Activated CD8-positive, alpha-beta memory T cell treated with anti-CD3 and anti-CD28 coated beads for 4 hours (primary cell): Measurements from ENCODE around the gene DIP2C.
"Not testable (repeated sequence)": the region's sequence is repeated elsewhere in the genome, so short reads cannot be mapped to it uniquely, and the experiment has no call there.

ENCODE experiments used
- DNase-seq, 2 donors: peaks; one replicate each; pipeline ENCODE4 v3.0.0-alpha.2; 2020; ENCODE audit warnings: low read depth in 2 of 2

Gene DIP2C

DNA sequence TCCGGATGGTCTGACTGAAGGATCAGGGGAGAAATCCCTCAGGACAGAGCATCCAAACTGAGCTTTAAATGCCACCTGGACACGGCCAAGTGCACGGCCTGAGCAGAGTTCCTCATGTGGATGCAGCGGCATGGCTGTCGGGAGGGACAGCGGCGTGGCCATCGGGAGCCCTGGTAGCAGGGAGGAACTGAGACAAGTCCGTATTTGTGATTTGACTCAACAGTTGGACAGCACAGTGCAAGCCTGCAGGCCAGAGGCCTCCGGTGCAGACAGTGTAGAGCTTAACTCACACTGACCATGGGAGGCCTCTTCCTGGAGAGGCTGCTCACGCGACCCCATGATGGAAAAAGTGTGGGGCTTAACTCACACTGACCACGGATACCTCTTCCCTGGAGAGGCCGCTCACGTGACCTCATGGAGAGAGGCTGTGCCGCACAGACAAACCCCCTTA, 207.4 kb downstream of the DIP2C start:
- DNase-seq = no peak

DNA sequence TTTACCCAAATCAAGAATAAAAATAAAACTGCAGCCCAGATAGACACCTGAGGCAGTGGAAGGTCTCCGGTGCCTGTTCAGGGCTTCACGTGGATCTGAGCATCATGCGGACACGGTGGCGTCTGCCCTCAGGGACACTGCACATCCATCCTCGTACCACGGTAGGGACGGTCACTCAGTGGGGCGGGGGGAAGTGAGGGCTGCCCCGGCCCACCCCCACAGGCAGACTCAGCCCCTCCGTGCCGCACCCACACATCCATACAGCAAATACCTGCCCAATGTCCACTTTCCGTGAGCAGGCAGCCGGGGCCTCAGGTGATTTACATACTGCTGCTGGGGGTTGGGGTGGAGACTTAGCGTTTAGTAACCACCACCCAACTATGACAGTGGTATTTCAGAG, 207.8 kb downstream of the DIP2C start:
- no peak for DNase-seq

DNA sequence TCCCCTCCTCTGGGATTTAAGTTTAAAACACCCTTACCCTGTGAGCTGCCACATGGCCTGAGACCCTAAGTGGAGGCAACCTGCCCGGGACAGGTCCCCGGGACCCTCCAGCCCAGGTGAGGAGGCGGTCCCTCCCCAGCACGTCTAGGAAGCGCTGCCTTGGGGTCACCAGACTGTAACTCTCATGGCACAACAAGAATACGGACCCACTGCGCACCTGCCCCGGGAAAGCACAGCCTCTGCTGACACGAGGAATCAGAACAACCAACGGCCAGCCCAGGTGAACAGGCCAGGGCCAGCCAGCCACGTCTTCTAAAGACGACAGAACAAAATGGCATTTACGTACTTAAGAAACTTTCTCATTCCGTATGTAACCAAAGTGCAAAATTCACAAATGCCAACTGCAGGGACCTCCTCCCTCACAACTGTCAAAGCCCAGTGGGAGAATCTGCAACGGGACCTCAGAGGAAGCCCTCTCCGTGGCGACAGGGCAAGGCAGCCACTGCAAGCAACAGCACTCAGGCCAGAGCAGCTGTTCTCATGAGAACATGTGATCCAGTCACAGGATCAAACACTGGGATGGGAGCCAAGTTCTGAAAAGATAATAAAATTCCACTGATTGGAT, 208.4 kb downstream of the DIP2C start:
- DNase-seq = no peak

DNA sequence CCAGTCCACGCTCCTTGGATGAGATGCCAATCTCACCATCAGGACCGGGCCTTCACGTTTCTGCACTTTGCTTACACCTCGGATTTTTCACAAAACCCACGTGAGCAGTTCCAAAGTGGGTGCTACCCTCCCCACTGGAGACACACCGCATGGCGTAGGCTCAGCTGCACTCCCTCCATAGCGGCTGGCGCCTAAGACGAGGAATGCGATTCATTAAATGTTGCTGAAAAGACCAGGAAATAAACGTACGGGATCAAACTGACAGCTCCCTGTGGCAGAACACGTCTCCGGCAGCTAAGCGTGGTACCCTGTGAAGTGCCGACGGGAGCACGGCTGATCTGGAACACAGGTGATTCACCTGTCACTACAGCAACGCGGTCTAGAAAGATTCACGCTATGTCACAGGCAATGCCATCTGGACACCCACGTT, 209.0 kb downstream of the DIP2C start:
- no peak for DNase-seq

DNA sequence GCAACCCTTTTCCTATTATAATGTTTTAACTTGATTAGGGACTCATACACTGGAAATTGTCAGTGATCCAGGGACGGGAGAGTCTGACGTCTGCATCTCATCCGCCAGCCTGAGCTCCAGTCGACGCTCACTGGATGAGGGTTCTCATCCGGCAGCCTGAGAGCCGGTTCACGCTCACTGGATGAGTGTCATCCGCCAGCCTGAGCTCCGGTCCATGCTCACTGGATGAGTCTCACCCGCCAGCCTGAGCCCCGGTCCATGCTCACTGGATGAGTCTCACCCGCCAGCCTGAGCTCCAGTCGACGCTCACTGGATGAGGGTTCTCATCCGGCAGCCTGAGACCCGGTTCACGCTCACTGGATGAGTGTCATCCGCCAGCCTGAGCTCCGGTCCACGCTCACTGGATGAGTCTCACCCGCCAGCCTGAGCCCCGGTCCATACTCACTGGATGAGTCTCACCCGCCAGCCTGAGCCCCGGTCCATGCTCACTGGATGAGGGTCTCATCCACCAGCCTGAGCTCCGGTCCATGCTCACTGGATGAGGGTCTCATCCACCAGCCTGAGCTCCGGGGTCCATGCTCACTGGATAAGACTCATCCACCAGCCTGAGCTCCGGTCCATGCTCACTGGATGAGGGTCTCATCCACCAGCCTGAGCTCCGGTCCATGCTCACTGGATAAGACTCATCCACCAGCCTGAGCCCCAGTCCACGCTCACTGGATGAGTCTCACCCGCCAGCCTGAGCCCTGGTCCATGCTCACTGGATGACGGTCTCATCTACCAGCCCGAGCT, 209.6 kb downstream of the DIP2C start:
- not testable (repeated sequence) for DNase-seq

DNA sequence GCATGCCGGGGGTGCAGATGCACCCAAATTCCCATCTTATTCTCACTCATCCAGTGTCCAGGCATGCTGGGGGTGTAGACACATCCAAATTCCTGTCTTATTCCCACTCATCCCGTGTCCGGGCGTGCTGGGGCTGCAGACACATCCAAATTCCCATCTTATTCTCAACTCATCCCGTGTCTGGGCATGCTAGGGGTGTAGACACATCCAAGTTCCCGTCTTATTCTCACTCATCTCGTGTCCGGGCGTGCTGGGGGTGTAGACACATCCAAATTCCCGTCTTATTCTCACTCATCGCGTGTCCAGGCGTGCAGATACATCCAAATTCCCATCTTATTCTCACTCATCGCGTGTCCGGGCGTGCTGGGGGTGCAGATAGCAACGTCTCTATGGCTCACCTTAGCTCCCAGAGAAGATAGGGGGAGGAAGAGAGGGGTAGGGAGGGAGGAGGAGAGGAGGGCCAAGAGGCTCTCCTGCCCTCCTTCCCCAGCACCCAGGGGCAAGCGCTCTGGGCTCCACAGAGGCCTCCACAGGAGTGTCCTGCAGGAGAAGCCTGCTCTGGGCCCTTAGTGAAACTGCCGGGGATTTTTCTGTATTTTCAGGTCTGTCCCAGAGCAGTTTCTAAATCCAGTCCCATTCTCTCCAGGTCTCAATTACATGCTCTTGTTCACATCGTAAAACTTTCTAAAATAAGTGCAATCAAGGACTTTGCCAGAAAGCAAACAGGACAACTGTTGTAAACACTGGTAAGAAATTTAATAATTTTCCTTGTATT, 210.8 kb downstream of the DIP2C start:
- no peak for DNase-seq

DNA sequence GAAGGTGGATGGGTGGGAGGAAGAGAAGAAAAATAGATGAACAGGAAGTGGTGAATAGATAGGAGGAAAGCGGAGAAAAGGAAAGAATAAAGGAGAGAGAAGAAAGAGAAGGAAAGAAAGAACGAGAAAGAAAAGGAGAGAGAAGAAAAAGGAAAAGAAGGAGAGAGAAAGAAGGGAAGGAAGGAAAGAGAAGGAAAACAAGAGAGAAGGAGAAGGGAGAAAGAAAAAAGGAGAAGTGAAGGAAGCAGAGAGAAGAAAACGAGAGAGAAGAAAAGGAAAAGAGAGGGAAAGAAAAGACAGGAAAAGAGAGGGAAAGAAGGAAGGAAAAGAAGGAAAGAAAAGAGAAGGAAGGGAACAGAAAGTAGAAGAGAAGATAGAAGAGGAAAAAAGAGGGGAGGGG, 211.8 kb downstream of the DIP2C start:
- DNase-seq = no peak

DNA sequence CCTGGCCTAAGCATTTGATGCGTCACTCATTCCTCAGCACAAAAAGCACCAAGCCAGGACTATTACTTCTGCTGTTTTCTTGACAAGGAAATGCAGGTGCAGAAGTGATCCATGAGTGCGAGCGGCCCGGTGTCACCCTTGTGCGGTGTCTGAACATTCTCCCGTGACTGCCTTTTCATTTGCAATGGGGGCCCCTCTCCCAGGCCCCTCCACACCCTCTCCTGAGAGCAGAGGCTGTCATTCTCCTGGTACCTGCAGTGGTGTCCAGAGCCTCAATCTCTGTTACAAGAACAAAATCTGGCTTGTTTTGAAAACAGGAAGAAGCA, 213.1 kb downstream of the DIP2C start:
- no peak for DNase-seq

DNA sequence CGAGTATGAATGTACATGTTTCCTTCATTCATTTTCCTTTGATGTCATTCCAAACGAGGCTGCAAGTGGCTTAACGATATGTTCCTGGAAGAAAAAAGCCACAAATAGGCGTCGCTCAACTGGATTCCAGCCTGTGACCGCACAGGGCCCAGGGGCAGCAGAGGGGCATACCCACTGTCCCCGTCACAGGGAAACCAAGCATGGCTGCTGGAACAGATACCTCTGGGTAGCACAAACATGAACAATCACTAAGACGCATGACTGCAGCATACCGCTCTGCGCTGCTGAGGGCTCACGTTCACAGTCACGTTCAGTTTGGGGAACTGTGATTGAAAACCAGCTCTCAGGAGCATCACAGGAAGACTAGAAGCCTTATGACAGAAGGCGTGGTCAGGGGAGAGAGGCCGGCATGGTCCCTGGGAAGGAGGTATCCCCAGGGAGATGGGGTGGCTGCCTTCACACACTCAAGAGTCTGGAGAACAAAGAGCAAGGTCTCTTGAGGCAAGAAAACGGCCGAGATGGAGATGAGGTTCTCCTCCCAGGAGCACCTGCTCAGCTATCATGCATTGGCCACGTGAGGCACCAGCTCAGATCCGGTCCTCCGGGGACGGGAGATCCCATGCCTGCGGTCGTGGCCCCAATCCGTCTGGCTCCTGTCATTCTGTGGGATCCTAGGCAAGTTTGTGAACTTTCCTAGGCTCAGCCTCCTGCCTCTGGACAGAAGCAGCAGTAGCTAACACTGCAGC, 213.6 kb downstream of the DIP2C start:
- DNase-seq = no peak

DNA sequence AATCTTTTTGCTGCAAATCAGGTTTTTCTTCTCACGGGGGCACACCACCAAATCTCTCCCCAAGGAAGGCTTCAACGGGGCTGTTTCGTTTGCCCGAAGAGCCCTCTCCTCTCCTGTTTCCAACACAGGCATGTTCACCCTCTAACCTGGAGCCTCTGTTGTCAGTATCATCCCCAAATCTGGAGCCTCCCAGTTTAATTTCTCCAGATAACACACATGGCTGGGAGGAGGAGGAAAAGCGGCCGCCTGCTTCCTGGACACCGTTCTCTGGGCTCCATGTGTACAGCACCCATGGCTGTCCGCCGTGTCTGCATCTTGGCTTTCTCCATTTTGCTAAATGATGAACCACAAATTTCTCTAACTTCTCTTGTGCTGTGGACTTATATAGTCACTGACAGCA, 214.5 kb downstream of the DIP2C start:
- no peak for DNase-seq

DNA sequence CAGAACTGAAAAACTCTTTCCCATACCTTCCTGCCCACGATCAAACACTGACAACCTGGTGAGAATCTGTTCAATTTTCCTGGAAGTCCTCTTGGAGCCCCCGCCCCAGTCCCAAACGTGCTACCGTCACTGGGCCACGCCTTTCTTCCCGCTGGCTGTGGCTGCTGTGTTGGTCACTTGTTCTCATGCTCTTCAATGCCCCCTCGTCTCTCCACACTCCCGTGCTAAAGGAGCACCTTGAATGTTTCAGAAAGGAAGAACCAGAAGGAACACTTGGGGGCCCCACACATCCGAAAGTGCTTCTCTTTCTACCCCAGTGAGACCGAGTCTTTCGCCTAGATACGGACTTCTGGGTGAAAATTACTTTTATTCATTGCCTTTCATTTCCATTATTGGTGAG, 215.1 kb downstream of the DIP2C start:
- no peak for DNase-seq

DNA sequence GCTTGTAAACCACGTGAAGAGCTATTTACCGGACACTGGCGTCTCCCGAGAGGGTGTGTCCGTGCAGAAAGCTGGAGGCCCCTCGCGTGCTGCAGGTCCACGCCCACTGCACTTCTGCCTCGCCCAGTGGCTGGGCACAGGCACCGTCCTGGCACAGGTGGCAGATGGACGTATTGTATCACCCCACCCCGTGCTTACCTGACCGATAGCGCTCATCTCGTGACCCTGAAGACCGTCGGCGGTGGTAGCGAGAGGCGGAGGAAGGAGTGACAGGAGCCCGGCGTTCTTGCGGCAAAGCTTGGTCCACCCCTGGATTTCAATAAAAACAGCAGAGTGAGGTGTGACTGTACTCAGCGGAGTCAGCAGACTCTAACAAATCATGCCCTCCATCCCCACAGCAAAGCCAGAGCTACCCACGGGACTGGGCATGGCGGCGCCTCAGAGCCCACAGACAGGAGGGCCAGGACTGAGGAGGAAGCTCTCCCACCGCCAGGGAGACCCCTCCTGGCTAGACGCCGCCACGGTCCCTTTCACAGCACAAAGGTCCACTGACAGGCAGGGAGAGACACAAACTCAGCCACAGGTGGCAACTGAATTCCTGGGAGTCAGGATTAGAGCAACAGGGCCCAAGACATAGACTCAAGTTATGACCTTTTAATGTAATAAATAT, 217.1 kb downstream of the DIP2C start:
- no peak for DNase-seq

DNA sequence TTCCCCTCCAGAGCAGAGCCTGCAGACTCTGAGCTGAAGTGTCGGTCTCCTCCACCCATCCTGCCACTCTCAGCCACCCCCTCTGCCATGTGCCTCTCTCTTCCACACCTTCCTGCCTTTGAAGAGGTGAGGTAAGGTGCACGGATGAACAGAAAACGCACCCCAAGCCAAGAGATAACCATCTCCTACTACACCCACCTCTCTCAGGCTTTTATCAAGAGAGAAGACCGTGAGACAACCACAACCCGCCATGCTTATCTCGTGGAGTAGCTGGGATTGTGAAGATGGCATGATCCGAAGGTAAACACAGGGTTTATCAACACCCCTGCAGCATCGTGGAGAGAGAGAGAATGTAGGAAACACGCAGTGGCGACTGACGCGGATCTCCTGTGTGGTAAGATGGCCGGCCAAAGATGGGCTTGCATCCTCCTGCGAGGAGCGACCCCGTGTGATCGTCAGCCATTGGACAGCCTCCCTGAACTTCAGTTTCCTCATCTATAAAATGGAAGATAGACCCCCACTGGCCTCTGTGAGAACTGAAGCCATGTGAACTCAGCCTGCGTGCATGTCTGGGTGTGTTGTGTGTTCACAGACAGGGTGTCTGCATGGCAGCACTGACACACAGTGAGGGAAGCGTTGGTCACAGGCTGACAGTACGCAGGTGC, 219.0 kb downstream of the DIP2C start:
- no peak for DNase-seq

DNA sequence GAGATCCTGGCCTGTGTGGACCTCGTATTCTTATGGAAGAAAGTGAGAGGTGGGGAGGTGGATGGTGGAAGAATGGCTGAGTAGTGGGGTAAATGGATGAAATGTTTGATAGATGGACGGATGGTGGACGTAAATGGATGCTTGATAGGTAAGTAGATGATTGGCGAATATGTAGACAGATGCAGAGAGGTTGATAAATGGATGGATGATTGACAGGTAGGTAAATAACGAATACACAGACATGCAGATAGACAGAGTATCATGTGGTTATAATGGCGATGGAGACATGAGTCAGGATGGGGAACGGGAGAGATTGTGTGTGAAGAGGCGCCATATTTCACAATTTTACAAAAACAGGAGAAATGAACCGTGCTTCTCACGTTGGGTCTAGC, 219.5 kb downstream of the DIP2C start:
- no peak for DNase-seq

DNA sequence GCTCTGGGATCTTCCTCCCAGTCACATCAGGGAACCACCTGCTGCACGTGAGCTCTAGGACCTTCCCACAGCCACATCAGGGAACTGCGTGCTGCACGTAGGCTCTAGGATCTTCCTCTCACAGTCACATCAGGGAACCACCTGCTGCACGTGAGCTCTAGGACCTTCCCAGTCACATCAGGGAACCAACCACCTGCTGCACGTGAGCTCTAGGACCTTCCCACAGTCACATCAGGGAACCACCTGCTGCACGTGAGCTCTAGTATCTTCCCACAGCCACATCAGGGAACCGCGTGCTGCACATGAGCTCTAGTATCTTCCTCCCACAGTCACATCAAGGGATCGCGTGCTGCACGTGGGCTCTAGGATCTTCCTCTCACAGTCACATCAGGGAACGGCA, 229.7 kb downstream of the DIP2C start:
- no peak for DNase-seq

DNA sequence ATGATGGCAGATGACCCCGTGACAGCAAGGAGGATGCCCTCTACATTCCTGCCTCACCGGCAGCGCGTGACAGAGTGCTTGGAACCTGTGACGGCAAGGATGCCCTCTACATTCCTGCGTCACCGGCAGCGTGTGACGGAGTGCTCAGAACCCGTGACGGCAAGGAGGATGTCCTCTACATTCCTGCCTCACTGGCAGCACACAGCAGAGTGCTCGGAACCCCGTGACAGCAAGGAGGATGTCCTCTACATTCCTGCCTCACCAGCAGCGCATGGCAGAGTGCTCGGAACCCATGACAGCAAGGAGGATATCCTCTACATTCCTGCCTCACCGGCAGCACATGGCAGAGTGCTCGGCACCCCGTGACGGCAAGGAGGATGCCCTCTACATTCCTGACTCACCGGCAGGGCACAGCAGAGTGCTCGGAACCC, 231.0 kb downstream of the DIP2C start:
- DNase-seq = no peak

DNA sequence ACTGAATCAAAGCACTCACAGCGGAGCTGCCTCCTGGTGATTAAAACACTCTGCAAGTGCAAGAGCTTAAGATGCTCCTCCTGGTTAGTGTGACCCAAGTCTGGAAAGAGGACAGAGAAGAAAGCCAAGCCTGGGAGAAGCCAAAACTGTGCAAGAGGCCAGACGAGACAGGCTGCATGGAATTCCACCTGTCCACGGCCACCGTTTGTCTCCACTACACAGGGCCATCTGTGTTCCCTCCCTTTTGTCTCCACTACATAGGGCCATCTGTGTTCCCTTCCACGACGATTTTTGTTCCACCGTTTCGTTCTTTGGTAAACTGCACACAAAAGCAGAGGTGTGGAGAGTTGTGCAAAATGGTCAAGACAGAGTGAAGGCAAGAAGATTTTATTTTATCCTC, 233.0 kb downstream of the DIP2C start:
- DNase-seq = no peak

DNA sequence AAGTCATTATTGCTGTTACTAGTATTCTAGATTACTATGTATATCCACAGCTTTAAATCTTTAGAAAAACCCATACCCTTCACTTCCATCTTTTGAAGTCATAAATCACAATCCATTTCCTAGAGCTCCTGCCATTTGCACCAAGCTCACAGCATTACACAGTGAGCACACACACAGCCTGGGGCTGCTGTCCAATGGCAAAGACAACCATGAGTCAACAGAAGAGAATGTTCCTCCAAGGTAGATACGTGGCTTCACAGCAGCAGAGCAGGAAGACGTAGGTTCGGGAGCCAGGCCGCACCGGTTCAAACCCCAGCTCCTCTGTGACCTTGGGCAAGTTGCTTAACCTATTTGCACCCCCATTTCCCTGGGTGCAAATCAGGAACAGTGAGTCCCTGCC, 234.6 kb downstream of the DIP2C start:
- DNase-seq = no peak

DNA sequence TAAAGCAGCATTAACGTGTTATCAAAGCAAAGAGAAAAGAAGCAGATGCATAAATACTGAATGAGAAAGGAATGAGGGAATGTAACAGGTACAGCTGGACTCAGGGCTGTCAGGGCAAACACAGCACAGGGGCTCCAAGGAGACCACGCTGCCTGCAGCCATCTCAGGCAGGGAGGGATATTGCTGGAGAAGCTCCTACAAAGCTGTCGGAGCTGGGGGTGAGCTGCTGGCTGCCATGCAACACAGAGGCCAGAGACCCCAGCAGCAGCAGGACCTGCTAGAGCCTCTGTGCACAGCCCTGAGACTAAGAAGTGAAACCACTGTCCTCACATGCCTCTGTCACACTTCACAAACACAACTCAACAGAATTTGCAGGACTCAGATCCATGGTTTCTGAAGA, 235.8 kb downstream of the DIP2C start:
- DNase-seq = no peak

DNA sequence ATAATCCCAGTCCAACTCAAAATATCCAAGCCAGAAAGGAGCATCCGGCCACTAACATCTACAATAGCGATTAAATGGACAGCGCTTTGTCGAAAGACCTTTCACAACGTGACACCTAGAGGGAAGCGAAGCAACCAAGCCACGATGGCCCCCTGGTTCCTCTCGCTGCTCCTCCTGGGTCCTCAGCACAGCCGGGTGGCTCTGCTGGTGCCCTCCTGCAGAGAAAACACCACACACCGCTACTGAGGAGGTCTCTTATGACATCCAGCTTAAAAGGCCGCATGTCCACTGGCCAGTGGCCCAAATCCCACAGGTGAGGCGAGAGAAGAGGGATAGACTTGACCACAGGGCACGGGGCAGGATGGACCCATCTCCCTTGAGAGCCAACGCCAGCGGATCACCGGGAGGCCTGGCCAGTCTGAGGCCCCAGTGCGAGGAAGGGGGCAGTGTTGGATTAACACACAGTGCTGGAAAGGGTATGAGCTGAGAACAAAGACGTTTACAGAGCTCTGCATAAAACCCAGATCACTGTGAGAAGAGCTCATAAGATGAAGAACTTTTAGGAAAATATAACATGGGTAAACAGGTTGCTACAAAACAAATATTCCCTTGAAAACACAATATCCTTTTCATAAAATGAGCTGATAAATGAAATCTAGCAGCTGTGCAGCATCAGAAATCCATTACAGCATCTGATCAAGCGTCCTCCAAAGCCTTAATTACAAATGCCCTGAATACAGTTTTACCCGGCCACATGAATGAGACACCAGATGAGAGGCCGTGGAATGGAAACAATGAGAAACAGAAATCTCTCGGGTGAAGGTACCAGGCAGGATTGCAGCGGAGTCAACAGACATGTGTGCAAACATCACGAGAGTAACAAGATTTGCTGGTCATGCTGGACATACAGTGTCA, 236.7 kb downstream of the DIP2C start:
- DNase-seq = no peak
